GM12874 (cell line): ENCODE results near the gene SLC25A53.
A peak's percentile ranks its signal among the peaks of the same experiment; 100 is the strongest.

Experiments
- TF ChIP-seq, protein P1 (sequence below): IDR thresholded peaks from 2 replicates; pipeline ENCODE4 v1.5.1; 2011; ENCODE audit warnings: low read depth, mild to moderate bottlenecking, control low read depth, low read length, moderate library complexity; ENCODE audit not compliant: insufficient read depth

Gene SLC25A53

DNA sequence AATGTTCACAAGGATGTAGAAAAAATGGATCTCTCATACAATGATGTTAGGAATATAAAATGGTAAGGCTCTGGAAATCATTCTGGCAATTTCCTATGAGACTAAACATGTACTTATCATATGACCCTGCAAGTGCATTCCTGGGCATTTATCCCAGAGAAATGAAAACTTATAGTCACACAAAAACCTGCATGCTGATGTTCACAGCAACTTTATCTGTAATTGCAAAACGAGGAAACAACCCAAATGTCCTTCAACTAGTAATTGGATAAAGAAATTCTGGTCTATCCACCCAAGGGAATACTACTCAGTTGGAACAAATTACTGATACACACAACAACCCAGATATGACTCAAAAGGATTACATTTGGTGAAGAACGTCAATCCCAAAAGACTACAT, 30.0 kb downstream of the SLC25A53 start:
- TF ChIP-seq, protein P1, sequence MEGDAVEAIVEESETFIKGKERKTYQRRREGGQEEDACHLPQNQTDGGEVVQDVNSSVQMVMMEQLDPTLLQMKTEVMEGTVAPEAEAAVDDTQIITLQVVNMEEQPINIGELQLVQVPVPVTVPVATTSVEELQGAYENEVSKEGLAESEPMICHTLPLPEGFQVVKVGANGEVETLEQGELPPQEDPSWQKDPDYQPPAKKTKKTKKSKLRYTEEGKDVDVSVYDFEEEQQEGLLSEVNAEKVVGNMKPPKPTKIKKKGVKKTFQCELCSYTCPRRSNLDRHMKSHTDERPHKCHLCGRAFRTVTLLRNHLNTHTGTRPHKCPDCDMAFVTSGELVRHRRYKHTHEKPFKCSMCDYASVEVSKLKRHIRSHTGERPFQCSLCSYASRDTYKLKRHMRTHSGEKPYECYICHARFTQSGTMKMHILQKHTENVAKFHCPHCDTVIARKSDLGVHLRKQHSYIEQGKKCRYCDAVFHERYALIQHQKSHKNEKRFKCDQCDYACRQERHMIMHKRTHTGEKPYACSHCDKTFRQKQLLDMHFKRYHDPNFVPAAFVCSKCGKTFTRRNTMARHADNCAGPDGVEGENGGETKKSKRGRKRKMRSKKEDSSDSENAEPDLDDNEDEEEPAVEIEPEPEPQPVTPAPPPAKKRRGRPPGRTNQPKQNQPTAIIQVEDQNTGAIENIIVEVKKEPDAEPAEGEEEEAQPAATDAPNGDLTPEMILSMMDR, result no peak

DNA sequence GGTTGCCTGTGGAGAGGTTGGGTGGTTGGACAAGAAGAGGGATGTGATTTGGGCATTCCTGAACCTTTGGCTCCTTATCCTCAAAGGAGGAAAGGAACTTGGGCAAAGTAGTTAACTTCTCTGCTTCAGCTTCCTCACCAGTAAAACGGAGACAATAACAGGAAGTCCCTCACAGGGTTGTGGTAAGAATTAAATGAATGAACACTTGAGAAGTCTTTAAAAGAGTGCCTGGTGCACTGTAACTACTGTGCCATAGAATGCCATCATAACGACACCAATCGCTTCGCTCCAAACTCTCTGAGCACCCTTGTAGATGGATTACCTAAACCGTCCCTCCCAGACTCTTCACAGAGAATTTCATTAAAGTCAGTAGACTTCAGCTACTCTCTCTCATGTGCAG, 34.0 kb downstream of the SLC25A53 start:
- TF ChIP-seq, protein P1, result no peak

DNA sequence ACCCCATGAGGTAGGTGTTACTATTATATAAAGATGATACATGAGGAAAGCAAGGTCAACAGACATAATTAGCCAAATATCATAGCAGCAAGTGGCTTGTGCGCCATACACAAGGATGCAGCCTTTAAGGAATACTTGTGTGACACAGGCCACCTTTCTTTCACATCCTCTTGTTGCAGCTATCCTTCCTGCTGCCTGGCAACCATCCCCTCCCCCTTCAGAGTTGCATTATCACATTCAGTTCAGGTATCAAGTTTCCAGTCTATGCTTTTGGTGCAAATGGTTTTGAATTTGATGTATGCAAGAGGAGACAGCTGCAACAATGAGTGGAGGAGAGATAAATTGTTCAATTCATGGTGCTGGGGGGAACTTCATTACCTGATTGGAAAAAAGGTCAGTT, 38.0 kb downstream of the SLC25A53 start:
- TF ChIP-seq, protein P1, result no peak

DNA sequence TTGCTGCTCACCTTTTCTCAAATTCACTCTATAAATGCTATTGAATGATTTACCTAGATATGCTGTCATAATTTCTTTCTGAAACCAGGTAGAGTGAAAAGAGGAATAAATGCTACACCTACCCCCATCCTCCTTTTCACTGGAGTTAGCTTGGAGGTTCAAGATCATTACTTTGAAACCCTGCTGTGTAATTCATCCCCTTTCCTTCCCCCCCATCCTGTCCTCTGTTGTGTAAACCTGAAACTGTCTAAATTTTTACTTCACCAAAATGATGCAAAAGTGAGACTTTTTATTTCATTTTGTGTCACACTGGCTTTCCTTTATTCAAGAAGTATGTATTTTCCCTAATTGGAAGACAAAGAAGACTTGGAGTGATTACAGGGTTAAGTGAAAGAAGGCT, 39.0 kb downstream of the SLC25A53 start:
- TF ChIP-seq, protein P1, result no peak

DNA sequence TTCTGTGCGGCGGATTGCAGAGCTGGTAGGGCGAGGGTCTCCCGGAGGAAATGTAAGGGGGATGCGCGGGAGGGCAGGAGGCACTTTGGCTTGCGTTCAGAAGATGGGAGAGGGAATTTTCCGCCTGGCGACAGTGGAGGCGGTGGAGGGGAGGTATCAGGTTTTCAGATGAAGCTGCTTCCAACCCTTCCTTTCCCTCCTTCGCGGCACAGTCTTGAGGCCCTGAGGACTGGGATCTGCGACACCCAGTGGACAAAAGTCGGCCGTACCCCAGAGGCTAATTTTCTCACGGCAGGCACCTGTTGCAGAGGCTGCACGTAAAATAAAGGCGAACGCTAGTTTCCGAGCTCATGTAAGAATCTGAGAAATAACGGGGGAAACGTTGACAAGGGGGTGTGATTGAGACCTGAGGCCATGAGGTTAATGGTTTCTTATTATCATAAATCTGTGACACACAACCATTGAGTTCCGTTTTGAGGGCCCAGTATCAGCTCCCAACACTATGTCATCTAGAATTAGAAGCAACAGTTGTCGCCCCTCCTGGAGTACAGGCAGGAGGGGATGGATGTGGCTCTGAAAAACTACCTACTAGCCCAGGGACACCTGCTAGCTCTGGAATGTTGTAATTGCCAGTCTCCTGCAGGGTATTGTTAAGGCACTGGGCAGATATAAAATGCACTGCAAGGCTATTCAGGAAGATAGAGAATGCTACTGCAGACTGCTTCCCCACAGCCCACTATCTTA, 43.4 kb downstream of the SLC25A53 start:
- TF ChIP-seq, protein P1, result peak; percentile 57

DNA sequence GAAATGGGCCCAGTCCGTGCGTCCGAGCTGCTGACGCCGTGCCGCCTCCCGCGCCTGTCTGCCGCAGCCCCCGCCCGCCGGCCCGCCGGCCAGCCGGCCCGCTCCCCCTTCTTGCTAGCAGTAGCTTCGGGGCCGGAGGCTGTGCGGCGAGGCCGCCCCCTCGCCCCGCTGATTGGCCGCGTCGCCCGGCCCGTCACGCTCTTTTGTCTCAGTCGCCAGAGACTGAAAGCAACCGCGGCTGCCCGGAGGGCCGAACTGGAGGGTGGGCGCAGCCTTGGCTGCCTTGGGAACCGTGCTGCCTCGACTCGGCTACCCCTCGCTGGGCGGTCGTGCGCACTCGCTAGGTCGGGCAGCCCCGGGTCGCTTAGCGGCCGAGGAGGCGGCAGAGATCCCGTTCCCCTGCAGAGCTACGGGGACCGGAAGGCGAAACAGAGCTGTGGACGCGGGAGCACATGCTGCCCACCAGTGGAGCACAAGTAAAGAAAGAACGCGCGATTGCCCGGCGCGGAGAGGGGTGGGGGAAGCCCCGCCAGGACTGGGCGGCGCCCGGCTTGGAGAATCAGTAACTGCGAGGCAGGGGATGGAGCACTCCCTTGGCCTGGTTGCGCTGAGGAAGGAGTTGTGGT, 44.4 kb downstream of the SLC25A53 start, which contains the start of gene ZCCHC18:
TSS of gene ZCCHC18 (plus strand) at position 198 of the 626 bp plus-strand sequence. CDS start 1,589 bp downstream, outside the sequence.
- TF ChIP-seq, protein P1, result no peak

DNA sequence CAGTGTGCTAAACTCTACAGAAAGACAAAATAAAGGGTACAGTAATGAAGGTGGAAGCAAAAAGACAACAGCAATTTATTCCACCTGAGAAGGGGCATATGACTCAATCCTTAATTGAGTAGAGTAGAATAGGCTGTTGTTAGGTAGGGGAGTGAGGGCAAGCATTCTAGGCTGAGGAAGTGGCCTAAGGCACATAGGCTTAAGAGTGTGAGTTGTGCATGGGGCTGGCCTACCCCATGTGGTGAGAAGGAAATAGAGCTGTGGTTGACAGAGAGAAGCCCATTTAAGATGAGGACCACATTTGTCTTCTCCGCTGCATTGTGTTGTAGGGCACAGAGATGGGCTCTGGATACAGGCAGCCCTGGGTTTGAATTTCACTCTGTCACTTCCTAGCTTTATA, 47.9 kb downstream of the SLC25A53 start:
- TF ChIP-seq, protein P1, result no peak
